SU-DHL-6 (cell line): Measurements from ENCODE around the gene WSCD2.

Experiments used
- CTCF ChIP-seq: fragments of 200-600 bp; sonication (generic); IDR thresholded peaks from one replicate; pipeline ENCODE4 v1.5.1; 2017; ENCODE audit warnings: antibody characterized with exemption, mild to moderate bottlenecking, low read length, moderate library complexity; ENCODE audit not compliant: insufficient read depth, poor library complexity, severe bottlenecking
- EZH2phosphoT487 ChIP-seq: fragments of 200-600 bp; sonication (generic), shearing (Covaris generic); conservative IDR thresholded peaks from 2 replicates; pipeline ENCODE4 v1.6.1; 2018; ENCODE audit warnings: mild to moderate bottlenecking, antibody characterized with exemption, low read length, moderate library complexity, mixed read lengths

GRCh38 chr12:108268397-108268796, 139.3 kb downstream of the WSCD2 start:
- TF ChIP-seq CTCF: no peak
- TF ChIP-seq EZH2phosphoT487: no peak
